HG02938 (cell line): ENCODE data around the gene DGKB.

Experiments used
- ATAC-seq: cut with Tn5 transposase; IDR thresholded peaks from one replicate; pipeline ENCODE4 v1.9.1; 2021; ENCODE audit warnings: mild to moderate bottlenecking, moderate library complexity; ENCODE audit not compliant: unreplicated experiment

Gene DGKB

DNA sequence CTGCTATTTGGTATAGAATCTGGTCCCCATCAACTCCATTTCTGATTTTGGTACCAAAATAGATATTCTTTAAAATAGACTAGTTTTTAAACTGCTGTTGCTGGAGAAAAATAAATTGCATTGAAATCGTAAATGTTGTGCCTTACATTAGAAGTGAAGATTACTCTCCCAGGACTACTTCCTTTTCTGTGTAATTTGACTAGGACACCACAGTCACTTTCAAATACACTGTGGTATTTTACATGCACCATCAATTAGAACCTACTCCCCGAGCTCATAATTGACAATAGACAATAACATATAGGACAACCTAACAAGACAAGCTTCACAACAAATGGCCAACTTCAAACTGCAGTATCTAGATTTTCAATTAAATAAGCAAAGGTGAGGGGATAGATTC lies 211.5 kb downstream of the DGKB start:
- peak; percentile 79 for ATAC-seq

- ATAC-seq, result no peak
Measured at GRCh38 chr7:14690486-14690885, 212.1 kb downstream of the DGKB start.

DNA sequence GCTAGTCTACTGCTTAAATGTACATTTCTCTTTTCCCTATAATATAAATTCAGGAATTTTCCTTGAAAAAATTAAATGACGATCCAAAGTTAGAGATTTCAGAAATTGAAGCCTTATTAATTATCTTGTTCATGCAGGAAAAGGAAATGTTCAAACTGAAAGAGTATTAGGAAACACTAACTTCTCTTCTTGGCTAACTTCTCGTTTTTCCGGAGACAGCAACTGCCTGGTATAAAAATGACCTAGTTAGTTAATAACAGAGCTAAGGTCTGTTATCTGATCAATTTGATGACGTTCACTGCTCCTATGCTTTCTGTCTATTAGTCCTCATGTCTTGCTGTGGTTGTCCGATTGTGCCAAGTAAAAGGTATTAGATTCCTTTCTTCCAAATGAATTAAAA lies 212.5 kb downstream of the DGKB start:
- no peak for ATAC-seq

- no peak for ATAC-seq
Measured at GRCh38 chr7:14688208-14688607, 214.3 kb downstream of the DGKB start.

DNA sequence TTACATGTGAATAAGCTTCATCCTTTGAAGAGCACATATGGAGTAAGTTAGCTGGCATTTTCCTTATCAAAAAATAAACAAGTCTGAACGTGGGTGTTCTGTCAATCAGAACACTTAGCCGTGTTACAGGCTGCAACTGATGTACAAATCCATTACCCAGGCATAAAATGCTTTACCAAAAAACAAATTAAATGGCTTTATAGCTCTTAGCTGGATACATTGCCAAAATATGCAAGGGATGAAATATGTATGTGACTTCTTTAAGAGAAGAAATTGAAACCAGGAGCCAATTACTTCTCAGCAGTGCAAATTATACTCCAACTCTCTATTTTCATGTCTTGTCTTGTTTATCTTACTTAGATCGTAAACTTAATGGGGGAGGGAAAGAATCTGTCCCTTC lies 214.8 kb downstream of the DGKB start:
- ATAC-seq, result no peak

DNA sequence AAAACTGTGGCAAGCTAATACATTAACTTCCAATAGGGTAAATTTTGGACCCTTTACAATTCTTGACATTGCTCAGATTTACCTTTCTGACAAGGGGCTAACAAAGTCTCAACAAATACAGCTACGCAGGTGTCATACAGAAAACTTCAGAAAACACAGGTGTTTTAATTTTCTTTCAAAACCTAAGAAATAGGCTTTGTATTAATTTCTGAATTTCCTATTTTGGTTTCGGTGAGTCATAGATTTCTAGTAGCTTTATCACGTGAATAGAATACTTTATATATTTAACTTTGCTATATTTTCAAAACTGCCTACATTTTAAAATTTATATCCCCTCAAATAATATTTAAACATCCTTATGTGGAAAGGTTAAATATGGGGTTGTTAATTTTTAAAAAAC lies 215.3 kb downstream of the DGKB start:
- no peak for ATAC-seq

- no peak for ATAC-seq
Measured at GRCh38 chr7:14685167-14685566, 217.4 kb downstream of the DGKB start.

DNA sequence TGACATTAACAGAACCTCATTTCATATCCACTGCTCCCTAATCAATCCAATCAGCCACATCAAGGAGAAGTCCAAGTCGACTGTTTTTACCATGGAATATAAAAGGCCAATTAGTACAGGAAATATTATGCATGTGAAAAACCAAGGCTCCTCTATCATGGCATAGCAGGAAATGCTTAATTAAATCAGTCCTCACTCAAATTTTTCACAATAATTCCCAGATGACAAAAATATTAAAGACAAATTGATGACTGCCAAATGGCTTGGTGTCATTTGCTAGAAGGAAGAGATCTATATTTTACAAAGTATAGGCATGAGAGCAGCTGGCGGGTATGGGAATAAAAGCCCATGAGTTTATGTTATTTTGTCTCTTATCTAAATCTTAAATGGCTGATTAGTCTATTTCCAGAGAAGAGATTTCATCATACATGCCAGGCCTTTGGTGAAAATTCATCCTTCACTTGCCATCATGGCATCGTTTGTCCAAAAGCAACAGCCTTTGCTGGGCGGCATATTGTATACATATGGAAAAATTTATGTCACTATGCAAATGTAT lies 219.6 kb downstream of the DGKB start:
- no peak for ATAC-seq

DNA sequence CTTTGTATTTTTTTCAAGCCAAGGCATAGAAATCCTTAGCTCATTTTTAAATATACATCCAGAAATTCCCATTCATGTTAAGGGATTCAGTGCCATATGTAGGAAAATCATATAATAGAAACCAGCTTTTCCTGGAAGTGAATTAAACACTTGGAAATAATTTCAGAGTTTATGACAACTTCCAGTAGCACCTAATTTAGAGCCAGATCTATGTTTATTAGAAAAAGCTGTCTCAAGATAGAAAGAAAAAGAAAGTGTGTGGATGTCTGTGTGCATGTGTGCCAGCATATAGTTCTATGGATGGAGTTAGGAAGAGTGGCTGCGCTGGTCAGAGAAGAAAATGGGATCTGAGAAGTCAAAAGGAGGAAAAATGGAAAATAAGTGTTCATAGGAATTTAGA lies 225.7 kb downstream of the DGKB start:
- no peak for ATAC-seq

GRCh38 chr7:14673202-14673601 lies 229.3 kb downstream of the DGKB start:
- no peak for ATAC-seq

GRCh38 chr7:14666913-14667312 lies 235.6 kb downstream of the DGKB start:
- no peak for ATAC-seq

DNA sequence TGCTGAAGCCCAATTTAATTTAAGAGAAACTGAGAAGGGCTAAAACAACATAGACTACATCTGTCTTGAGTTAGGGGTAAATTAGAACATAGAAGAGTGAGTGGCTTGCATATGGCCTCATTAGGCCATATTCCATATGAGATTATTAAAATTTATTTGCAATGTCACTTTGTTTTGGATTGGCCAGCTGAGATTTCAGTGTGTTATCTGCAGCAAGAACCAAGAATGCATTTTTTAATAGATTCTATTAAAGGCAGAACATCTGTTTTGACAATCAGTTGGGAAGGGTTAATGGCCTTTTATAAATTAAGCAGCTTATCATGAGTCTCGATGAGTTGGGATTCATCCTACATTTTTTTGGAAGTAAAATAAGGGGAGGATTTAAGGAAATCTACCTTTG lies 236.2 kb downstream of the DGKB start:
- ATAC-seq, result no peak

DNA sequence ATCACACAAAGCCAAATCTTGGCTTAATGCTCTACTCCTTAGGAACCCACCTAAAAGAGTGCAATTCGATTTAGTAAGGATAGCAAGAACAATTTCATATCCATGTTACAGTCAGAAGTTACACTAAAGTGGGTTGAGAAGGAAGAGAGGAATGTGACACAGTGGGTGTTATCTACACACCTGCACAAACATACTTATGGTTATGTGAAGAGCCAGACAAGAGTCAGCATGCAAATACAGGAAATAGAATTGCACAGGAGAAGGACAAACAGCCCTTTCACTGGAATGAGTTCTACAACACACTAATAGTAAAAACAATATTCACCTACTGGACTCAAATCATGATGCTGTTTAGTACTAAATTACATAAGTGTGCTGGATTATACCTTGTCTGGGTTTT lies 262.8 kb downstream of the DGKB start:
- no peak for ATAC-seq

GRCh38 chr7:14639329-14639728 lies 263.2 kb downstream of the DGKB start:
- ATAC-seq, result no peak

GRCh38 chr7:14637968-14638367 lies 264.6 kb downstream of the DGKB start:
- ATAC-seq, result no peak

DNA sequence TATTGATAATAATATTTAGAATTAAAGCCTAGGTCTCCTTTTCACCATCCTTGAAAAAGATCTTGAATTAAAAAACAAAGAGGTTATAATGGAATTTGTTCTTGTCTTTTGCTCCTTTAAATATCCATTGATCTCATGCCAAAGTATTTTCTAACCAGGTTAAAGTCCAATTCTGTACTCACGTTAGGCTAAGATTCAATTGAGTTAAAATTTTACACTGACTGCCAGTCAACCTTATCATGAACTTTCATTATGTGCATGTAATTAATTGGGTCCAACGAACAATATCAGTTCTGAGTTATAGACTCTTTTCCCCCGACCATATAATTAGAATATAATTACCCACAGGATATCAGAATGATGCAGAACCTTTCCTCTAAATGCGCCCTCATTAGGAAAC lies 266.6 kb downstream of the DGKB start:
- ATAC-seq, result no peak

GRCh38 chr7:14630048-14630447 lies 272.5 kb downstream of the DGKB start:
- ATAC-seq, result peak; percentile 56

GRCh38 chr7:14628516-14628915 lies 274.0 kb downstream of the DGKB start:
- no peak for ATAC-seq

DNA sequence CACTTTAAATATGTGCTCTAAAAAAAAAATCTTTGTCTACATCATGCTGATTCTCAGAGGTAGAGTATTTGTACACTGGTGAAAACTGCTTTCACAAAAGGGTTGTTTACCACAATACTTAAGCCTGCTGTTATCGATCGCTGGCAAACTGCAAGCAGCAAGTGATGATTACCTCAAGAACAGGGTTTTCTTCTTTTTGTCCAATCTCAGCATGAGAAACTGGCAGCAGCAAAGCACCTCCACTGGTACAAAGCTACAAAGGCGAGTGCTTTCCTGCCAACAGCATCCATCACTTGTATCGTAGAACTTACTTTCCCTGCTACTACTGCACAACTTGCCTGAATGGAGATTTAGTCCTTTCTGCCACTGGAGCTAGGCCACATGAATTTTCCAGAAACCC lies 276.5 kb downstream of the DGKB start:
- no peak for ATAC-seq

- no peak for ATAC-seq
Measured at GRCh38 chr7:14622559-14622958, 280.0 kb downstream of the DGKB start.

- no peak for ATAC-seq
Measured at GRCh38 chr7:14606101-14606500, 296.4 kb downstream of the DGKB start.

DNA sequence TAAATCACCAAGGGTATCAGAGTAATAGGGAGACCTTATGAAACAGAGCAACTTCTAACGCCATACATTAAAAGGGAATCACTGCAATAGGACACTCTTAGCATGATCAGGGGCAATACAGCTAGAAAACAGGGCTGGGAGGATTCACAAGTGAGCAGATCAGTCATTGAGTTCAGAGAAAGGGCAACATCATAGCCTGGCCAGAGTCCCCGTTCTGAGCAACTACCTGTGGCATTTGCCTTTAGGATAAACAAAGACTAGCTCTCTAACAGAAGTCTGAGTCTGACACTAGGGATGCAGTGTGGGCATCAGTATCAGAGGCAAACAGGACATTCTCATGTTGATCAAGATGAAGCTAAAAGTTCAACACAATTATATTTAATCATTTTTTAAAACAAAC lies 297.9 kb downstream of the DGKB start:
- no peak for ATAC-seq

GRCh38 chr7:14602851-14603250 lies 299.7 kb downstream of the DGKB start:
- no peak for ATAC-seq
